GM21528 (cell line): ENCODE measurements around the gene OSBPL7.
"Not testable (repeated sequence)": the region's sequence is repeated elsewhere in the genome, so short reads cannot be mapped to it uniquely, and the experiment has no call there.

Experiments
- ATAC-seq: cut with Tn5 transposase; IDR thresholded peaks from one replicate; pipeline ENCODE4 v1.9.1; 2021; ENCODE audit warnings: mild to moderate bottlenecking, moderate library complexity; ENCODE audit not compliant: unreplicated experiment, low FRiP score

The OSBPL7 gene

GRCh38 chr17:47774987-47775580 lies 46.5 kb downstream of the OSBPL7 start:
- ATAC-seq, result no peak

- ATAC-seq, result no peak
Observed at GRCh38 chr17:47774331-47774730, 47.3 kb downstream of the OSBPL7 start.

- ATAC-seq, result not testable (repeated sequence)
Observed at GRCh38 chr17:47773649-47774048, 47.9 kb downstream of the OSBPL7 start.

GRCh38 chr17:47763913-47764582 lies 57.5 kb downstream of the OSBPL7 start:
- ATAC-seq, result no peak

GRCh38 chr17:47762728-47763127 lies 58.9 kb downstream of the OSBPL7 start:
- ATAC-seq, result no peak

- no peak for ATAC-seq
Observed at GRCh38 chr17:47760409-47761140, 61.0 kb downstream of the OSBPL7 start.

- no peak for ATAC-seq
Observed at GRCh38 chr17:47757386-47757785, 64.2 kb downstream of the OSBPL7 start.
